Glomerular endothelial cell (primary cell): ENCODE measurements around the gene DBH. TPM values are rescaled to one million over a fixed set of nuclear protein-coding genes. Genes with fewer than 3 reads are reported as not detected.

ENCODE experiments used
- total RNA-seq: library from RNA; depleted of rRNA; stranded (reverse); fragments of >200 nt; gene quantifications from 2 replicates; pipeline ENCODE4 v1.2.3, GENCODE V29; 2015

Gene DBH
- total RNA-seq, 1 donor from 2014 or later = not detected

Other genes starting within 250 kb of the DBH start
- gene REXO4, start 218.4 kb upstream of the DBH start, total RNA-seq = 24.9 and 25.6 TPM in 2 replicates
- gene ADAMTS13, start 214.0 kb upstream of the DBH start, total RNA-seq = 3.3 and 3.6 TPM in 2 replicates
- gene CACFD1, start 176.4 kb upstream of the DBH start, total RNA-seq = 8.3 and 12.3 TPM in 2 replicates
- gene SLC2A6, start 157.3 kb upstream of the DBH start, total RNA-seq = 70.5 and 73.8 TPM in 2 replicates
- gene MYMK, start 111.4 kb upstream of the DBH start, total RNA-seq = not detected in 2 replicates
- gene ADAMTSL2, start 101.7 kb upstream of the DBH start, total RNA-seq = 0.05 TPM in 1 of 2 replicates, not detected in the other
- not detected in 2 replicates for gene FAM163B, start 27.0 kb upstream of the DBH start, total RNA-seq
- 1.3 and 3.4 TPM in 2 replicates for gene SARDH, start 102.0 kb downstream of the DBH start, total RNA-seq